SHP77 treated with DMSO at 0.1 percent for 48 hours (cell line): ENCODE results near the gene MFSD2B.
A peak's percentile ranks its signal among the peaks of the same experiment; 100 is the strongest.
"Not testable (repeated sequence)": the region's sequence is repeated elsewhere in the genome, so short reads cannot be mapped to it uniquely, and the experiment has no call there.

Source experiments
- DNase-seq: peaks from one replicate; lab custom pipeline; 2025; lab: John Stamatoyannopoulos, UW

The MFSD2B gene

DNA sequence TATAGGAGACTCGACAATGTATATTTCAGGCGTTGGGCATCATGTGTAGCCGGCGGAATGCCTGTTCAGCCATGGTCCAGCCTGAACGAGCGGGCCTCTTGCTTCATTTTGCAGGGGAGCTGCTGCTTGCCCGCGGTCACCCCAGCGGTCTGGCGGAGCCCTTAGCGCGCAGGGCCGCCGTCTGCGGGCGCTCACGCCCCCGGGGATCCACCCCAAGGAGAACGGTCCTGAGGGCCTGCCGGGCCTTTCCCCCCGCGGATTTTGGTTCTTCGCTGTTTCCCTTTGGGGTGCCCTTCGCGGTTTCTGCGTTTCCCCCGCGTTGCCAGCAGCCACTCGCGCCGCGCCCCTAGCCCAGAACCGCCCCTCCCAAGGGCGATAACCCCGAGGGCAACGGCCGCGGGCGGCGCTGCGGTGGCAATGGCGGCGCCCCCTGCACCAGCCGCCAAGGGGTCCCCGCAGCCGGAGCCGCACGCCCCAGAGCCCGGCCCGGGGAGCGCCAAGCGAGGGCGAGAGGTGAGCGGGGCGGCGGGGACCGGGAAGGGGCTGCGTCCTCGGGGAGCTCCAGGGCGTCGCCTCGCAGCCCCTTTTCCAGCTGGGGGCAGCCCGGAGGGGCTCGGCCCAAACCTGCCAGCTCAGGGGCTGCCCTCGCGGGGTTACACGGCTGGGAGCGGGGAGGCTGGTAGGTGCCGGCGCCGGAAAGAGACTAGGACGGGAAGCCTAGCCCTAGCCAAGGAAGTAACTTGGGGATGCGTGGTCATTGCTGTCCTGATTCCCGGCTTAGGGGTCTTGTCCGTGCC is at the start of gene MFSD2B:
Gene MFSD2B (plus strand): TSS at position 406 of the 797 bp plus-strand sequence. CDS start 12 bp downstream, at position 418.
- DNase-seq, result no peak

GRCh38 chr2:23967846-23968245 is 42.0 kb upstream of the MFSD2B start:
- no peak for DNase-seq

- DNase-seq, result no peak
Observed at GRCh38 chr2:23976883-23977282, 33.0 kb upstream of the MFSD2B start.

- peak; percentile 2 for DNase-seq
Observed at GRCh38 chr2:23988371-23988770, 21.5 kb upstream of the MFSD2B start.

DNA sequence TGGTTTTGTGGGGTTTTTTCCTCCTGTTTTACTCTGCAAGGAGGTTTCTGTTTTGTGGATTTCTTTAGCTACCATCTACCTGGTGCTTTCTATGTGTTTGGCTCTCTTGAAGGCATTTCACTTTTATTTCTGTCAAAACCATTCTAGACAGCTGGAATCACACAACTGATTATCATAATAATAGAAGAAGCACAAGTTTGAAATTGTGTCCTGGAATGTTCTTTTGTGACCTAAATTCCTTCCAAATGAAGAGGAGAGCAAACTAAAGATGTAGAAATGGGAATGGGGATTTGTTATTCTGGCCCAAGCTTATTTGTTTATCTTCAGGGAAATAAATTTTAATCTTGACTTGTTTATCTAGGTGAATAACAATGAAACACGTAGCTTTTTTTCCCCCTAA is 17.0 kb upstream of the MFSD2B start:
- no peak for DNase-seq

DNA sequence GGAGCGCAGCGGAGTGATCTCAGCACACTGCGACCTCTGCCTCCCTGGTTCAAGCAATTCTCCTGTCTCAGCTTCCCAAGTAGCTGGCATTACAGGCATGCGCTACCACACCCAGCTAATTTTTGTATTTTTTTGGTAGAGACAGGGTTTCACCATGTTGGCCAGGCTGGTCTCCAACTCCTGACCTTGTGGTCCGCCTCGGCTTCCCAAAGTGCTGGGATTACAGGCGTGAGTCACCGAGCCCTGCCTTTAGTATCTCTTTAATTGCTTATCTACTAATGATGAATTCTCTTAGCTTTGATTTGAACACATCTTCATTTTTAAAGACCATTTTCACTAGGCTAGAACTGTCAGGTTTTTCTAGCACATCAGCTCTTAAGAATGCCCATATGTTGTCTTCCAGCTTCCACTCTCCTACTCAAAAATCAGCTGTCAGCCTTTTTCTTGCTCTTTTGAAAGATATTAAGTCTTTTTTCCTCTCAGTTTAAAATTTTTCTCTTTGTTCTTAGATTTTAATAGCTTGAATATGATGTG is 16.1 kb upstream of the MFSD2B start:
- no peak for DNase-seq

DNA sequence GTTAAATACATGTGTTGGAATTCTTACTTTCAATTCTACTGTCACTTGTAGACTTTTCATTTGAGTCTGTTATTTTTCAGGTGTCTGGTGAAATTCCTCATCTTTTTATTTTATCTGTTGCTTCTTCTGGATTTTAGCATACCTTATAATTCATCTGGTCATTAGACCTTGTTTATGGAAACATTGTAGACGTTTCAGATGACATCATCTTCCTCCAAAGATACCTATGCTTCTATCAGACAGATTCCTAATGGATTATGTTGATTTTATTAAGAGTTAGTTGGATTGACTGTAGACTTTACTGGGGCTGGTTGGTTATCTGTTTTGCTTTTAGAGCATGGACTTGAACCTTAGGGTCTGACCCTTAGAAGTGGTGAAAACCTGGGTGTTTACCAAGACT is 15.3 kb upstream of the MFSD2B start:
- DNase-seq, result no peak

- no peak for DNase-seq
Observed at GRCh38 chr2:24007693-24008092, 2.2 kb upstream of the MFSD2B start.

GRCh38 chr2:24008672-24009366 is 1.1 kb upstream of the MFSD2B start:
- DNase-seq, result no peak

DNA sequence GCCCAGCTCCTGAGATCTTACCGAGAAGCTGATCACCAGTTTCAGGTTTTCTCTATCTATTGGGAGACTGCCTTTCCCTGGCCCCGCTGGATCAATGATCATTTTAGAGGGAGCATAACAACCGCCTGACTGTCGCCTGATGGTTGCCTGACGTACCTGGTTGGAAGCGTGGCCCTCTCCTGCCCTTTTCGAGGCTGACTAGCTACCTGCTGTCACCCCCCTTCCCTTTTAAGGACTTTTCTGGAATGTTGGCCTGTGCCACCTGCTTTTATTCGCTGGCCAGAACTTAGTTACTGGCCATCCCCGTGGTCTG is 562 bp upstream of the MFSD2B start:
- no peak for DNase-seq

- DNase-seq, result no peak
Observed at GRCh38 chr2:24010477-24011249, 778 bp downstream of the MFSD2B start.

- no peak for DNase-seq
Observed at GRCh38 chr2:24011250-24012104, 1.6 kb downstream of the MFSD2B start.

DNA sequence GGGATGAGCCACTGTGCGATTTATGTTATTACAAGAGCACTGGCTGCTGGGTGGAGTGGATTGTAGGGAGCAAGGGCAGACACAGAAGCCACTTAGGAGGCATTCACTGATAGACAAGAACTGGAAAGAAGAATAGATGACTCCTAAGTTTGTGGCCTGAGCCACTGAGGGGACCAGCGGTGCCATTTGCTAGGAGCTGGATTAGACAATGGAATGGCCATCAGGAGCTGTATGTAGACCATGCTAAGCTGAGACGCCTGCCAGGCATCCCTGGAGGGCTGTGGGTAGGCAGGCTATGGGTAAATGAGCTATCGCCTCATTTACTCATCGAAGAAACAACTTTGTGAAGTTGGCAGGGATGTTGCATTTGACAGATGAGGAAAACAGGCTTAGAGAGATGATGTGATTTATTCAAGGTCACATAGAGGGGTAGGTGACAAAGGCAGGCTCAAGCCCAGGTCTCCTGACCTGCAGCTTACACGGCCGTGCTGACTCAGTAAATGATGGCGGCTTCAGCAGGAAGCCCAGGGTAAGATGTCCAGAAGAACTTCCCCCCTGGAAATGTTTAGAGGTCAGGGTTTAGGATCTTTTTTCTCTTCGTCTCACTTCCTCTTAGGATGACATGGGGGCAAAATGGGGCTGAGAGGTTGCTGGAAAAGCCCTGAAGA is 2.8 kb downstream of the MFSD2B start:
- DNase-seq, result no peak

- DNase-seq, result not testable (repeated sequence)
Observed at GRCh38 chr2:24014902-24015301, 5.0 kb downstream of the MFSD2B start.

- DNase-seq, result no peak
Observed at GRCh38 chr2:24015562-24016375, 5.9 kb downstream of the MFSD2B start.

DNA sequence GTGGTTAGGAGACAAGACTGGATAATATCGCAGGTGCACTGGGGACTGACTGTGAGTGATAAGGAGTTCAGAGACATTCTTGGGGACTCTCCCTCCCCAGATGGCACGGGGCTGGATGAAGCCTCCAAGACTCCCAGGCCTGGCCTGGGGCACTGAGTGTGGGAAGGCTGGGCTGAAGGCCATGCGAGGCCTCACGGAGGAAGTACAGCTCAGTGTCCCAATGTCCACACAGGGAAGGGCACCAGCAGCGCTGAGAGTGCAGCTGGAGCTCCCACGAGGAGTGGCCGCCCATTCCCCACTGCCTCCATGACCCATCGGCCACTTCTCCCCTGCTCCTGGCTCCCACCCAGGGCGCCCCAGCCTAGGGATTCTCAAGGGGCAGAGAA is 6.5 kb downstream of the MFSD2B start:
- no peak for DNase-seq

DNA sequence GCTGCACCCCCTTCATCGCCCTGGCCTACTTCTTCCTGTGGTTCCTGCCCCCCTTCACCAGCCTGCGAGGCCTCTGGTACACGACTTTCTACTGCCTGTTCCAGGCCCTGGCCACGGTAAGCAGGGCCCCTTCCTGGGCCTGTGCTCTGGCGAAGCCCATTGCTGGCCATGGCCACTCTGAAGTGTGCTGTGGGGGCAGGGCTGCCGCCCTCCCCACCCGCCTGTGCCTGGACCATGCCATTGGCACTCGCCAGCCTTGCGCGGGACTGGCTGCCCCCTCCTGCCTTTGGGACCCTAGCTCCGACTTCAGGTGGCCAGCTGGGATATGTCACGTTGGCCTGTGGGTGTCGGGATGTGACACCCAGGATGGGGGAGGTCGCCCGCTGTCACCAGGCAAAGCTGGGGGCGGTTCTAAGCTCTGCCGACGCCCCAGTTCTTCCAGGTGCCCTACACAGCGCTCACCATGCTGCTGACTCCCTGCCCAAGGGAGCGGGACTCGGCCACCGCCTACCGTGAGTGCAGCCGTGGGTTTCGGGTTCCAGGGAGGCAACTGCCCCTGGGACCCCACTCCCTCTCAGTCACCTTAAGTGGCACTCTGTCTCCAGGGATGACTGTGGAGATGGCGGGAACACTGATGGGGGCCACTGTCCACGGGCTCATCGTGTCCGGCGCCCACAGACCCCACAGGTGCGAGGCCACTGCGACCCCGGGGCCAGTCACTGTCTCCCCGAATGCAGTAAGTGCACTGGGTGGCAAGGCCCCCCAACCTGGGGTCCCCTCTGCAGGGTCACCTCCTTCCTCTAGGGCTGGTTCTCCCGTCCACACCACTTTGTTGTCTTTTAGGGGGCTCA is 7.2 kb downstream of the MFSD2B start:
- DNase-seq, result no peak

DNA sequence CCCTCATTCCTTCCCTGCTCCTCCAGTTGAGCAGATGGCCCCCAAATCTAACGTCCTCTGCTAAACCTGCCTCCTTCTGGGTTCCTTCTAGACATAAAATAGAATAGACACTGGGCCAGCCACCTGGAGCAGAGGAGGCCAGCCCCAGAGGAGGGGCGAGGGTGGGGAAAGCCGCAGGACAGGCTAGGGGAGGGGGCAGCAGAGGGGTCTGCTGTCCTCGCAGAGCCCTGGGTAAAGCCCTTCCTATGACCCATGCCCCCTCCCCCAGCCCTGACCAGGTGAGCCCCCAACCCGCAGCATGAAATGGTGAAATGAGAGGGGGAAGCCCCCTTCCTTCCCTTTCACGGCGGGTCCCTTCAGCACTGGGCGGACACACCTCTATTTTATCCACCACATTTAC is 7.8 kb downstream of the MFSD2B start:
- no peak for DNase-seq

GRCh38 chr2:24018241-24018640 is 8.4 kb downstream of the MFSD2B start:
- no peak for DNase-seq
